NCI-H345 (cell line): Measurements from ENCODE around the gene PKNOX2.

Experiments
- DNase-seq: peaks from one replicate; lab custom pipeline; 2025; lab: John Stamatoyannopoulos, UW

PKNOX2 gene

DNA sequence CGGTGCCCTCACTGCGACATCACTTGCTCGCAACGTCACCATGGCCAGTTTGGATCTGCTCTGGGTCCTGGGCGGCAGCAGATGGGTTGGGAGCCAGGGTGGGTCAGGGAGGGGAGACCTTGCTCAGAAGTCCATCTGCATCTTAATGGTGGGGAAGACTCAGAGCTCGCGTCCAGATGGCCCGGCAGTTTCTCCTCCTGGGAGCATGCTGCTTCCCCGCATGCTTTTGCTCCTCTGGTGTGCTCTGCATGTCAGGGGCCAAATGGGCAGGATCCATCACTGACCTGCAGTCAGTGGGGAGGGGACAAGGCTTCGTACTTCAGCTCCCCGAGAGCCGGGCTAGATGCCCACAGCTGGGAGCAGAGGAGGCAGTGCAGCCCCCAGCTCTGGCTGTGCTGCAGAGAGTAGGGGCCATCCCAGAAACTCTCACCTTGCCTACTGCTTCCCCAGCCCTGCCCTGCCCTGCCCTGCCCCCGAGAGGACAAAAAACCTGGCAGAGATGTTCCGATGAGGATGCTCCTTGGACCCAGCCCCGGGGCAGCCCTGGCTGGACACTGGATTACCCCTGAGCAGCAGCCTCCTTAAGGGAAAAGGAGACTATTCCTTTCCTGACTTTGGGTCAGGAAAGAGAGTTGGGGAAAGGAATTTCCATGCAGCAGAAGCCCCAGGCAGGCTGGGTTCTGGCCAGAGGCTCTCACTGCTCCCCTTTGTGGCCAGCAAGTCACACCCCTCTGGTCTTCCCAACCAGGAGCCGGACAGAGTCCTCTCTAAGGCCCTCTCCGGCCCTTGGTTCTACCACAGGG is 149.9 kb downstream of the PKNOX2 start:
- no peak for DNase-seq

DNA sequence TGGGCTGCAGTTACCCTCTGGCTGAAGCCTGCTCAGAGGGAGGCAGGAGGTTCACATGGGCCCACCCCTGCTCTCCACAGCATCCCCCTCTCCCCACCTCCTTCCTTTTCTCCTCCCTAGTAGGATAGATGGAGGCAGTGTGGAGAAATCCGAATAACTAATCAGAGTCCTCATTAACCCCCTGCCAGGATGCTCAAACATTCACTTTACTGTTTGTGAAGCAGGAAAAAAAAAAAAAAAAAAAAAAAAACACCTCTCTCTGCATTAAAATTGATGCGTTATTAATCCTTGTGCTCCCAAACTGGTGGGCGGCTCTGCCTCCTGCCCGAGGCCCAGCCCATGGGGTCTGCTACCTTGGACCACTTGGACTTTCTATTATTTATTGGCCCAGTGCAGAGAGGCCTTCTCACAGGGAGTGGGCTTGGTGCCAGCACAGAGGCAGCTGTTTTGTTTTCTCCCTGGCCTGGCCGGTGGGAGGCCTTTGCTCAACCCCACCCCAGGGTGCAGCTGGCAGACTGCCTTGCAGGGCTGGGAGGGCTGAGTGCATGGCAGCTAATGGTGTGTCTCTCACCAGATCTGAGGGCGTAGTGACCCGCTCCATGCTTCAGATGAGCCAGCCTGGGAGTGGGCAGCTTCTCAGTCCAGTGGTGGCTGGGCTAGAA is 150.7 kb downstream of the PKNOX2 start:
- DNase-seq = peak; percentile 91

DNA sequence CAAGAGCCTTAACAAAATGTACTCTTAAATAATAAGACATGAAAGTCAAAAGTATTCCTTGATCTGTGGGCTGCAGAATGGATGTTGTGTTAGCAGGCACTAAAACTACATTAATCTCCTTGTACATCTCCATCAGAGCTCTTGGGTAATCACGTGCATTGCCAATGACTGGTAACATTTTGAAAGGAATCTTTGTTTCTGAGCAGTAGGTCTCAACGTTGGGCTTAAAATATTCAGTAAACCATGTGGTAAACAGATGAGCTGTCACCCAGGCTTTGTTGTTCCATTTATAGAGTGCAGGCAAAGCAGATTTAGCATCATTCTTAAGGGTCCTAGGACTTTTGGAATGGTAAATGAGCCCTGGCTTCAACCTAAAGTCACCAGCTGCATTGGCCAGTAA is 152.9 kb downstream of the PKNOX2 start:
- no peak for DNase-seq

DNA sequence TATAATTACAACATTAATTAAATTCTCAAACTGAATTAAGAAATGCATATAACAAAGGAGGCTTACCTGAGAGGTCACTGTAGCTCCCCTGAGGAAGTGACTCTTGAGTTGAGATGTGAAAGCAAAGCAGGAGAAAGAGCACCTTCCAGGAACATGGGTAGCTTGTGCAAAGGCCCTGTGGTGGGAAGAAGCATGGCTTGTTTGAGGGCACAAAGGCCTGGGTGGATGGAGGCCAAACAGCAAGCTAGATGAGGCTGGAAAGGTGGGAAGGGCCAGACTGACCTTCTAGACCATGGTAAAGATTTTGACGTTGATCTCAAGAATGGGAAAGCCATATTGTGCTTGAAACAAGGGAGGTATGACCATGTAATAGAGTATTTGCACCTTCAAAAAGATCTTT is 155.1 kb downstream of the PKNOX2 start:
- DNase-seq = no peak

DNA sequence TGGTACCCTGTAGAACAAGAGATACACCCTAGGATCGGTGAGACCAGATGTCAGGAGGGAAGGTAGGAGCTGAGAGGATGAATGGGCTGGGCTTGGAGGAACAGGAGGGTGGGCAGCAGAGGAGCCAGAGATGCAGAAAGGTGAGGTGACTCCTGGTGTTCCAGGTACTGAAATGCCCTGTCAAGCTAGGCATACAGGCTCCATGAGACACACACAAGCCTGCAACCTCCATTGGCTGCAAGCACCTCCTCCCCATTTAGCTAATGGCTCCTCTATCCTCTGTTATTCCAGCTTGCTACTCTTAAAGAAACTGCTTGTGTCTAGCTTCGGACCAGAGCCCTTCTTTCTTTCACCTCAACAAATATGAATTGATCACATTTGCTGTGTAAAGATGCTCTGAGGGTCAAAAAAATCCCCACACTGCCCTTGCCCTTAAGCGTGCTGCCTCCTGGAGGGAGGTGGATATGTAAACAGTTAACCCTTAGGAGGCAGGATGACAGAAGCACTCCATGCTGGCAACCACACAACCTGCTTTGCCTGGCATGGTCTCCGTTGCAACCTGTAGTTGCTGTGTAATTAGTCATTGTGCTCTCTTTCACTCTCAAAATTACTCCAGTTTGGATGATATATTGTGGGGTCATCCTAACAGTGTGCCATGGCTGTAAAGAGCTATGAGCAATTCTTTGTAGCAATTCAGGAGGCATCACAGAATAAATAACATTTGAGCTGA is 156.0 kb downstream of the PKNOX2 start:
- no peak for DNase-seq

DNA sequence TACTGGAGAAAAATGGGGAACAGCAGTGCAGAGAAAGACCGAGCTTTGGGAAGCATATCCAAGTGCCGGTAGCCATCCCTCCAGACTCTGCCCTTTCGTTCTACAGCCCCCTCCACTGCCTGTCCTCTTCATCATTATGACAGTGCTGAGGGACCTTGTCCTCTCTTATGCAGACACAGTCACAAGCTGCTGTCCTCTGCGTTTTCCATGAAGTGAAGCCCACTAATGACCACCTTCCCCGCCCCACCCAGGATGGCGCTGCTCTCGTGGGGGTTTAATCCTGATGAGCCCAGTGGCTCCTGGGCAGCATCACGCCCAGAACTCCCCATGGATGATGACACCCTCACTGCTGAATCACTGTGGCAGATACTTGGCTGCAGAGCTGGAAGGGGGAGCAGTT is 157.7 kb downstream of the PKNOX2 start:
- DNase-seq = no peak

DNA sequence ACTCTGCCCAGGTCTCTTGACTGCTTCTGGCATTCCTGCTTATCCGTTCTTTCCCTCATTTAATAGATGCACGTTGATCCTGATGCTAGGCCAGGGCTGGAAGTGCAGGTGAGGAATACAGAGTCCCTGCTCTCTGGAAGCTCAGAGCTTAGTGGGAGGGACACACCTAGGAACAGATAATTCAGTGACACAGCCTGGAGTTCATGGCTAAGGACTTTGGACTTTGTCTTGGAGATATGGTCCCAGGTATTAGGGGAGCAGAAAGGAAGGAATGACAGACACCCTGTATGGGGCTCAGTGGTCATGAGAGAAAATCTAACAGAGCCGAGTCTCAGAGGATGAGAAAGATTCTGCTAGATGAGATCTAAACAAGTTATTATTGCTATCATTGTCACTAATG is 160.6 kb downstream of the PKNOX2 start:
- DNase-seq = no peak

DNA sequence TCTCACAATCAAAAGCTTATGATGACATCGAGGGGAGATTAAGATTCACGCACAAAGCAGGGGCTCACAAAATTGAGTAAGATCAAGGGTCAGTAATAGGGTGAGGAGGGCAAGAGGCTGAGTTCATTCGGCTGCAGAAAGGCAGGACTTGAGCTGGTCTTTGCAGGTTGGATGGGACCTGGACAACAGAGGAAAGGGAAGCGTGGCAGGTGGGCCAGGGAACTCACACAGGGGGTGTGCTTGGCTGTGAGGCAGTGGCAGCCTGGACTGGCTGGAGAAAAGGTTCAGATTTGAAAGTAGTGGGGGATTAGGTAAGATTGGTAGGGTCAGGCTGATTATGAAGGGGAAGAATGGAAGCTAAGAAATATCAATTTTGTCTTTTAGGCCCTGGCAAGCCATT is 161.6 kb downstream of the PKNOX2 start:
- DNase-seq = no peak

DNA sequence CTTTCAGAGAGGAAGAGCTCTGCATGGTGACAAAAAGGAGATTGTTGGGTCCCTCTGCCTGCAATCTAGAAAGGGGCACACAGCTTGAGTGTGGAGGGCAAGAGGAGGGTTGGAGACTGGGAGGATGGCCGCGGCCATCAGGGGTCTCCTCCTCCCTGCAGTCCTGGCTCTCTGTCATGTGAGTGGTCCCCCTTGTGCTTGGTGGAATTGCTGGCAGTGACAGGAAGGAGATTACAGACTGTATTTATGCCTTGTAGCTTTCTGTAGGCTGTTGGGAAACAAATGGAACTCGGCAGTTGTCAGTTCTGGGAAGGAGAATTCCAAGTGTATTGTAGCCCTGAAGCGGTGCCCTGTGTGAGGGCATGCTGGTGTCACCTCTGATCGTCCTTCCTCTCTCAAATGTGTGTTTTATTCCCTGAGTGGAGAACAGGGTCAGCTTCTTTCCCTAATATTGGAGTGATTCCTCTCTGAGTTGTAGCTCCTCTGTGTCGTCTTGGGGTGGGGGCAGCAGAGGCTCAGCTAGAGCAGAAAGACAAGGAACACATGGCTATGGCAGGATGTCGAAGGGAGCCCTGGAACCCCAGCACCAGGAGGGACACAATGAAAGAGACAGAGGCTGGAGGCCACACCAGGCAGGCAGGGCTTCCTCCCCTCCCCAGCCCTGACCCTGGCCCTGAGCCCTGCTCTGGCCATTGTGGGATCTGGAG is 163.1 kb downstream of the PKNOX2 start:
- no peak for DNase-seq

DNA sequence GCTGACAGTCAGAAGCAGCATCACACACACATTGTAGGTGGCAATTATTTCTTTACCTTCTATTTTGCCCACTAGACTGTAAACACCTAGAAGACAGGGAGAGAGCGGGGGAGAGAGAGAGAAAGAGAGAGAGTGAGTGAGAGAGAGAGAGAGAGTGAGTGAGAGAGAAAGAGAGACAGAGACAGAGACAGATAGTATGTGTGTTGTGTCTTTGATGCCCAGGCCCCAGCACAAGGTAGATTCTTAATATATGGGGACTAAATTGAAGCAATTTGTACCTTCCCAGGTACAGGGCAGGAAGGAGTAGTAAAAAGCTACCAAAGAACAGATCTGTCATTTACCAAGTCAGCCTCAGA is 163.7 kb downstream of the PKNOX2 start:
- no peak for DNase-seq

DNA sequence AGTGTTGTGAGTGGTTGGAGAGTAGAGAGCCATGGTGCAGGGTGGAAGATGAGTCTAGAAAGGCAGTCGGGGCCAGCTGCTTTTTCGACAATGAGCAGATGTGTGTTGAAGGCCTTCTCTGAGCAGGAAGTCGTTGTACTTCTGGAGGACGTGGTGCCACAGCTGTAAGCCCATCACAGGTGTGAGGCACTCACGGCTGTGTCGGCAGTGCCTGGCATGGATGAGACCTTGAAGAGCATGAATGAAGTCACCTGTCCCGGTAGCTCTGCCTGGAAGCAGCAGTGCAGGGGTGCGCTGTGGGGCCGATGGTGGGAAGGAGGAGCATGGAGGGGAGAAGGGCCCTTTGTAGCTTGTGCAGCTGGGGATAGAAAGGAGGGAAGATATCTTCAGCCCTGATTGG is 165.2 kb downstream of the PKNOX2 start:
- DNase-seq = no peak

DNA sequence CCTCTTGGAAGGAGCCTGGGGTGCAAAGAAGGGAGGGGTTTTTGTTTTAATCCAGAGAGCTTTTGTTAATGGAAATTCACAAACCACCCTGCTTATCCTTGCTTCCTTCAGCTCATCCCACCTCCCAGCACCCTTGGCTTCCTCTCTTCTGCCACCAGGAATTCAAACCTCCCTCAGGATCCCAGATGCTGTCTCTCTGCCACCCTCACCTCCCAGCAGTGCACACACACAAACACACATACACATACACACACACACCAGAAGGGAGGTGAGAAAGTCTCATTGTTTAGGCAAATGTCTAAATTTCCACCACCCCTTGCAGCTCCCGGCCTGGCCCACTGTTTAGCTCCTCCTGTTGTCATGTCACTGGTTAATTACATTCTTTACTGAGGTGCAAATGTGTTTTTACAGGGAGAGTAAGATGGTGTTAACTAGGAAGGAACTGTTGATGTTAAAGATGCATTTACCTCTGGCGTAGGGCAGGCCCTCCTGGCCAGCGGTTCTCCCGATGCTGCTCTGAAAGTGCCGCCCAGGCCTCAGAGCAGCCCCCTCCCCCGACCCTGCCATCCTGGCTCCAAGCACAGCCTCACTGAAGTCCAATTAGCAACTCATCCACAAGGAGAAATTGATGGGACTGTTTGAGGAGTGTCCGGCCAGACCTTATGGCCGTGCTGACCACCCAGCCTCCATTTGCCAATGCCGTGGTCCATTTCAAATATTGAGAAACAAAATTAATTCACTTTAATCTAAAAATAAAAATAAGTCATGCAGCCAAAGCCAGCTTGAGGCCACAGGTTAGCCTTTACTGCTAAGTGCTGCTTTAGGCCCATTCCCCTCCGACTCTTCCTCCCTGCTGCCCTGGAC is 166.1 kb downstream of the PKNOX2 start:
- no peak for DNase-seq

DNA sequence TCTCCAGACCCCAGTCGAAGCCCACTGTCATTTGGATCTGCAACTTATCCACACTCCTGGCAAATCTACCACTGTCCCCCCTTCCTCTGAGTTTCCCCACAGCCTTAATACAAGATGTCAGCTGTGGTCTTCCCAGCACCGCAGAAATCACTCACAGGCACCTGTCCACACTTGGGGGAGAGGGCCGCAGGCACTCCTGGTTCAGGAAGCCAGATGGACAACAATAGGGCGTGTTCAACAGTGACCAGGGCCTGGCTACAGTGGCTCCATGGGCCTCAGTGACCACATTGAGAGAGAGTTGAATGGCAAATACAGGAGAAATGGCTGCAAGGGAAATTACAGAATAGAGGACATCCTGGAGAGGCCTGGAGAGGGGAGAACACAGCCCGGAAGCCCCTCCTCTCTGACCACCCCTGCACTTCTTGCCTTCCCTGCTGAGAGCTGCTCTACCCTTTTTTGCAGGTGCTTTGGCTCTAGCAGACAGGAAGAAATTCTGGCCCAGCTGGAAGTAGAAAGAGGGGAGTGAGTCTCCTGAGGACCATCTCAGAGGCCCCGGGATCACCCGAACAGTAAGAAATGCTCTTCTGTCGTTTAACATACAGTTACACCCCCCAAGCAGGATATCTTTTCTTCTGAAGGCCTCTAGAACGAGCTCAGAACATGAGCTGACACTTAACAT is 166.9 kb downstream of the PKNOX2 start:
- no peak for DNase-seq

DNA sequence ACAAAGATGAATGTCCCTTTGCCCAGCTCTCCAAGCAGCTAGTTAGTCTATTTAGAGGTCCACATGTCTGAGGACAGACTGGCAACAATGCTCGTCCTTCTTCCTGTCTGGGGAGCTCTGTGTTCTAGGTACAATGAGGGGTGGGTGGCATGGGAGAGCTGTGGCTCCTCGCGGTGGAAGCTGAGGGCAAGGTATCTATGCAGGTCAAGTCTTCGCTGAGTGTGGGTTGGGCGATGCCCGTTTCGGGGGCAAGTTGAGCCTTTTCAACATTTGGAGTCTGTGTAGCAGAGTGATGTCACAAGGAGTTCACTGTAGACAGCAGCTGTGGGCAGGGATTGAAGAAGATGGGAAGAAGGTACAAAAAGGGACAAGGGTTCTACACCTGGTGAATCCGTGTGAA is 168.3 kb downstream of the PKNOX2 start:
- DNase-seq = no peak

DNA sequence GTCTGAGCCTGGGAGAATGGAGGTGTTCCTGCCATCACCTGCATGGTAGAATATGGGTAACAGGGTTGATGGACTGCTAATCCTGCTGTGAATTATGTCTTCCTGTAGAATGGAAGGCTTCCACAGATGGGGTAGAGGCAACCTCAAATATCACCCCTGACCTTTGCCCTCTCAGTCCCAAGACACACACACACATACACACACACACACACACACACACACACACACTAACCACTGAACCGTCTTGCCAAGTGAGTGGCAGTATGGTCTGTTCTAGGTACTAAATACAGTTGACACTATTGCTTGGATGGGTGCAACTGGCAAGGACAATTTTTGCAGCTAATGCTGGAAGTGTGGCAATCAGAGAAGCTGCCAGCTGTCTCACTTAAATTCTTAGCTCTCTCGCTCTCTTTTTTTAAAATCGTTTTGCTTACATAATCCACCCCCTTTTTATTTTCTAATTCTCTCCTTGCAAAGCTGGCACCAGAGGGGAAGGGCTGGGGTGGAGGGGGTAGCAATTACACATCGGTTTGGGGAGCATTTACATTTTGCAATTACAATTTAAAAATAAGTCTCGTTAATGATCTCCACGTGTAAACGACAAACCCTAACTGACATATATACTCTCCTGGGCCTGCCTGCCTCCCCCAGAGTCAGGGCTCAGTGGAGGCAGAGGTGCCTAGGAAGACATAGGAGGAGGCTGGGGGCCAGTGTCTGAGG is 169.0 kb downstream of the PKNOX2 start:
- DNase-seq = no peak

DNA sequence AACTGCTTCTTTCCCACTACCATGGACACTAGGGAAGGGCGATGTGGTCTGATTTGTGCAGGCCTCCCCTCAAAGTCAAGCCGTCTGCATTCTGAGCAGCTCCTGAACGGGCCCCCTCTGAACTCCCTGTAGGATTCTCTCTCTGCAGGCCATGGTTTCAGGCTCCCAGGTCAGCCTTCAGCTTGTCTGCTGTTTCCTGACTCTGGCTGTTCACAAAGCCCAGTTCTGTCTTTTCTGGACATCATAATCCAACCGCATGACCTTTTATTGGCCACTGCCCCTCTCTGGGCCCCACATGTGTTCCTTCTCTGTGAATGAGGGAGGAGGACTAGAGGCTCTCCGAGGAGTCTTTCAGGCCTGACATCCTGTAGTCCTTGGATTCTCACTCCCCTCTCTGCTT is 170.6 kb downstream of the PKNOX2 start:
- no peak for DNase-seq

DNA sequence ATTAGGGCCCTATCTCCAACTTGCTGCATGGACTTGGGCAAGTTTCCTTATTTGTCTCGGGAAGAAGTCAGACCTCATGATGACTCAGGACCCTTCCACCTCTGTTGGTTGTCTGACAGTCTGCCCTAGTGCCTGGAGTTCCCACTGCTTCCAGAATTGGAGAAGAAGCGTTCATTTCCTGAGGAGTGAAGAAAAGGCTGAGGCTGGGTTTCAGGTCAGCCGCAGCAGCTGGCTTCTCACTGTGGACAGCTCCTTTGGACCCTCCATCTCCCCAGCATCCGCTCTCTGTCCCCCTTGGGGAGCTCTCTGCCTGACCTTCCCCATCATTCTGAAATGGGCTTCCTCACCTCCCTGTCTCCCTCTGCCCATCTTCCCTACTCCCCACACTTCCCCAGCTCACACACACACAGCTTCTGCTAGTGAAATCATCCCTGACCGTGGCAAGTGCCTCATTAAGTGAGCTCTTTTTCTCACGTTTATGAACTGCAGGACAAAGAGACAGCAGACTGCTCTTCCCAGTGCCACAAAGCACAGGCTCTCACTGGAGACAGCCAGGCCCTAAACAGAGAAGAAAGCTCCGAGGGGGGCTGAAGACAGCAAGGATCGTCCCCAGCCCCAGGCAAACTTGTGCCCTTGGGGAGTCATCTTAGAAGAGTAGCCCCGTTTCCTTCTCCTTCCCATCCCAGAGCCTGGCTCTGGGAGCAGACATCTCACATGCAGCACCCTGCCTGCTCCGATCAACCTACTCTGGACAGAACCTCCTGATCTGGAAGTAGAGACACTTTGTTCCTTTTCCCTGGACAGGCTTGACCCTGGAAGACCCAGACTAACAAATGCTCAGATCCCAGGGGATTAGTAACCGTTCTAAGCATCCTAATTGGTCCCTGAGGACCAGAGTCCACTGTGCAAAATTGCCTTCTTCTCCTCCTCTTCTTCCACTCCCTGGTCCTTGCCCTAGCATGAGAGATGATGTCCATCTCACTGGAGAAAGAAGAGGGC is 173.6 kb downstream of the PKNOX2 start:
- no peak for DNase-seq

DNA sequence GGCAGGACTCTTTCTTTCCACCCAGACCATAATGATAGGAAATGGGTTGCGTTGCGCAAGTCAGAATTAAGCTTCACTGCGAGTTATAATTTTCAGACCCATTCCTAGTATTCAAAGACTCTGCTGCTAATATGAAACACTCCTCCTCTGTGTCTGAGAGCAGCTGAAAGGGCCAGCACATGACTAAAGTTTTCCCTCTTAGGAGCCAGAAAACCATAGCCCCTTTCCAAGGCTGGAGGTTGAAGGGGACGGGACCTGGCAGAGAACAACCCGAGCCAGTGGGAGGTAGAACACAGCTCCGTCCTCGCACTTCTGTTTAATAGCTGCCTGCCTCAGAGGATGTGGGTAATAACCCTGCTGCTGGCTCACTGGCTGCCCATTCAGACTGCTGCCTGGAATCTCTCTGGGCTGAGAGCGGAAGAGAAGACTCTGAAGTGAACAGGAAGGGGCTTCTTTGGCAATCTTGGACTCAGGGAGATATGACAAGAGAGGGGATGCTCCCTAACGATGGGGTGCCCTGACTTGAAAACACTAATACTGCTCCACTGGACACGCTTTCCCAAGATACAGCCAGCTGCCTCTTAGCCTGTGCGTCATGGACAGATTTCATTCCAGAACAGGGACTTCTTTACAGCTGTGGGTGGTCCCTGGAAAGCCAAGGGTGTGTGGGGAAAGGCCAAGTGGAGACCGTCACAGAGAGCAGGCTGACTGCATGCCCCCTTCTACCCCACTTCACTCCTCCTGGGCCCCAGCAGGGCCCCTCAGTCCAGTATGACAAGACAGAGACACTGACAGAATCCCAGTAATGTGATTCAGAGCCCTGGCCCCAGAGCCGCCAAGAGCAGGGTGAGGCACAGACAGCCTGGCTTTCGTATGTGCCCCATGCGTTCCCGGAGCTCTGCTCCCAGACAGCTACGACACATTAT is 174.6 kb downstream of the PKNOX2 start:
- DNase-seq = no peak
